SK-N-MC (cell line): Measurements from ENCODE around the gene SAXO2.
"Not testable (repeated sequence)": the region's sequence is repeated elsewhere in the genome, so short reads cannot be mapped to it uniquely, and the experiment has no call there.

Source experiments
- EZH2 ChIP-seq: fragments of 200-600 bp; sonication (generic); IDR thresholded peaks from one replicate; pipeline ENCODE4 v1.6.1; 2017; ENCODE audit warnings: antibody characterized with exemption
- FOXP2 ChIP-seq: optimal IDR thresholded peaks from 2 replicates; pipeline ENCODE3; 2011; ENCODE audit warnings: mild to moderate bottlenecking, moderate library complexity; ENCODE audit not compliant: insufficient read depth; ENCODE audit errors: extremely low read length, control extremely low read depth
- POLR2AphosphoS5 ChIP-seq: IDR thresholded peaks from 2 replicates; pipeline ENCODE4 v1.6.1; 2012; ENCODE audit warnings: mild to moderate bottlenecking, low read depth, low read length, borderline replicate concordance

DNA sequence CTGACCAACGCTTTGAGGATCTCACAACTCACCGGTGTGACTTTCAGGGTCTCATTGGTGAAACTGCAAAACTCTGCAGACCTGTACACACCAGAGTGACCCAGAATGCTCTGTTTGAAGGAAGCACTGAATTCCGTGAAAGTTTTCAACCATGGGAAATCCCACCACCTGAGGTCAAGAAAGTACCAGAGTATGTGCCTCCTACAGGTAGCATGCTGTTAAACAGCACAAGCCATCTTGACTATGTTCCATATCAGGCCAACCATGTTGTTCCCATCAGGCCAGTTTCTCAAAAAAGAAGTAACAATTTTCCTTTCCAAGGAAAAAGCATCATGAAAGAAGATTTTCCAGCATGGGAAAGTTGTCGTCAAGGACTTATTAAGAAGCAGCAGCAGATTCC lies 19.8 kb downstream of the SAXO2 start:
- TF ChIP-seq POLR2AphosphoS5, EZH2, FOXP2: not testable (repeated sequence)
